GM12865 (cell line): Measurements from ENCODE around the gene BCO2.

Source experiments
- DNase-seq: peaks from one replicate; pipeline ENCODE4 v3.0.0; 2010; ENCODE audit warnings: low read depth
- H3K4me3 ChIP-seq: 2 replicates; pipeline ENCODE4 v1.5.1; 2011; ENCODE audit warnings: mild to moderate bottlenecking, low read depth, low read length, control low read depth
- TF ChIP-seq, protein P1 (sequence below): IDR thresholded peaks from 2 replicates; pipeline ENCODE4 v1.5.1; 2011; ENCODE audit warnings: low read length, control low read depth, low read depth, inconsistent platforms; ENCODE audit not compliant: insufficient read depth; ENCODE audit errors: missing control alignments

BCO2 gene

DNA sequence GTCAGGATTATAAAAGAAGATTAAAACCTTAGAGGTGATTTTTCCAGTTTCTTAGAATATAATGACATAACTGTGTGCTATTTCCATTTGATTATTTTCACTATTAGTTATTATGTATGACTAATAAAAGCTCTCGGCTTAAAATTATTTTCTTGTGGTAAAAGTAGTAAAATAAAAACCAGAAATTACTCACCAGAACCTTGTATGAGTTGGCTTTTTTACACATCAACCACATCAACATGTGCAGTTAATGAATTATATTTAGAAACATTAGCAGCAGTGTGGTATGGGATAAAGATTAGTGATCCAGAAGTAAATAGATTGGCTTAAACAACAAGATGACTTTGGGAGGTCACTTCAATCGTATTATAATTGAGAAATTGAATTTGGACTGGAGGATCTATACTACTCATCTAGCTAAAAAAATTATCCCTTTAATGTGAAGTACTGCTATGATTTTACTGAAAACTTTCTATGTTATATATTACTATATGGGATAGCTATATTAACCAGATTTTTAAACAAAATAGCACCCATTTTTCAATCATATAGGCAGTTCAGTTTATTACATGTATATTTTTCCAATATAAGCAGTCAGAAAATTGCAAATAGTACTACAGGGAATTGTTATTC is 2.8 kb upstream of the BCO2 start:
- TF ChIP-seq, protein P1, sequence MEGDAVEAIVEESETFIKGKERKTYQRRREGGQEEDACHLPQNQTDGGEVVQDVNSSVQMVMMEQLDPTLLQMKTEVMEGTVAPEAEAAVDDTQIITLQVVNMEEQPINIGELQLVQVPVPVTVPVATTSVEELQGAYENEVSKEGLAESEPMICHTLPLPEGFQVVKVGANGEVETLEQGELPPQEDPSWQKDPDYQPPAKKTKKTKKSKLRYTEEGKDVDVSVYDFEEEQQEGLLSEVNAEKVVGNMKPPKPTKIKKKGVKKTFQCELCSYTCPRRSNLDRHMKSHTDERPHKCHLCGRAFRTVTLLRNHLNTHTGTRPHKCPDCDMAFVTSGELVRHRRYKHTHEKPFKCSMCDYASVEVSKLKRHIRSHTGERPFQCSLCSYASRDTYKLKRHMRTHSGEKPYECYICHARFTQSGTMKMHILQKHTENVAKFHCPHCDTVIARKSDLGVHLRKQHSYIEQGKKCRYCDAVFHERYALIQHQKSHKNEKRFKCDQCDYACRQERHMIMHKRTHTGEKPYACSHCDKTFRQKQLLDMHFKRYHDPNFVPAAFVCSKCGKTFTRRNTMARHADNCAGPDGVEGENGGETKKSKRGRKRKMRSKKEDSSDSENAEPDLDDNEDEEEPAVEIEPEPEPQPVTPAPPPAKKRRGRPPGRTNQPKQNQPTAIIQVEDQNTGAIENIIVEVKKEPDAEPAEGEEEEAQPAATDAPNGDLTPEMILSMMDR = no peak
- no peak overlapping the region for H3K4me3 ChIP-seq
- DNase-seq = peak; percentile 34

DNA sequence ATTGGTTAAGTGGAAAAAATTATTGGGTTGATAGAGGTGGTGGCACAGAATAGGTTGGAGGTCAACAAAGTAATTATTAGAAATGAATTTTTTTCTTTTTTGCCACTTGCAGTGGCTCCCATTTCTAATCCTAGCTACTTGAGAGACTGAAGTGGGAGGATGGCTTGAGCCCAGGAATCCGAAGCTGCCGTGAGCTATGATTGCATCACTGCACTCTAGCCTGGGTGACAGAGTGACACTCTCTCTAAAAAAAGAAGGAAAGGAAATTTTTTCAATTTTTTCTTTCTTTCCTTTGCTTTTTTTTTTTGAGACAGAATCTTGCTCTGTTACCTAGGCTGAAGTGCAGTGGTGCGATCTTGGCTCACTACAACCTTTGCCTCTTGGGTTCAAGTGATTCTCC is 2.2 kb upstream of the BCO2 start:
- DNase-seq = no peak
- H3K4me3 ChIP-seq = no peak overlapping the region
- TF ChIP-seq, protein P1 = no peak

DNA sequence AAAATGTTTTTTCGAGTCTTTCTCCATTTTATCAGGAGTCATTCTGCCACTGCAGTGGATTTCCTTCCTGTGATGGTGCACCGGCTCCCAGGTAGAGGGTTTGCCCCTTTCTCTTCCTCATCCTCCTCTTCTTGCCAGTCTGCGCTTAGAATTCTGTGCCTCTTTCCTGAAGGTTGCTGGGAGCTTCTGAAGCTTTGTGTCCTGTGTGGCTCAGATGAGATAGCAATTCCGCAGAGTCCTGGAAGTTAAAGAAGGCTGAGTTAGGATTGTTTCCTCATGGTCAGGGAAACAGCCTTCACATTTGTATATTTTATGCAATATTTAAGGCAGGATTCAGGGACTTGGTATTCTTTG is 264 bp downstream of the BCO2 start:
- H3K4me3 ChIP-seq = no peak overlapping the region
- no peak for DNase-seq
- TF ChIP-seq, protein P1 = no peak

DNA sequence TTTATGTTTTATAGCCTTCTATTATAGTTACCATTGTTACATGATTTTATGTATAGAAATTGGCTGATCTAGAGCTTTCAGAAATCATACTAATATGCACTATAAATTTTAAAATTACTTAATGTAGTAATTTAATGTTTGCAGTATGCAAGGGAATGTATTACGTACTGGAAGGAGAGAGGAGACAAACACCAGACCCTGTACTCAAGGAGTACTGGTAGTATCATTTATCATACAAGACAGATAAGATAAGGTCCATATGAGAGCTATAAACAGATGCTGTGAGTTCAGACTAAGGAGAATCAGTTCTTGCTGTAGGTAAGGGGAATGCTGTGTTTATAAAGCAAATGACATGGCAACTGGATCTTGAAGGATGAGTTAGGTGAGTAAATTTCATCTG is 765 bp downstream of the BCO2 start:
- H3K4me3 ChIP-seq = no peak overlapping the region
- no peak for DNase-seq
- TF ChIP-seq, protein P1 = no peak

DNA sequence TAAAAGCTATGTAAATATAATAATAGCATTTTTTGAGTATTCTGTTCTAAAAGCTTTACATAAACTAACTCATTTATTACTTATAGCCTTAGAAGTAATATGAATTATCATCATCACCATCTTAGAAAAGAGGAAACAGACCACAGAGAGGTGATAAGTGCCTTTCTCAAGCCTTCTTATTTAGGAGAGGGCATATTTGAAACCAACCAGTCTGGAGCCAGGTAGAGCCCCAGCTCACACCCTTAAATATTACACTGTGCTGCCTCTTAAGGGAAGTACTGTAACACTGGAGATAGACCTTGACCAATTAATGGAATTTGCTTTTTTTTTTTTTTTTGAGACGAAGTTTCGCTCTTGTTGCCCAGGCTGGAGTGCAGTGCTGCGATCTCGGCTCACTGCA is 2.3 kb downstream of the BCO2 start:
- TF ChIP-seq, protein P1 = no peak
- no peak overlapping the region for H3K4me3 ChIP-seq
- no peak for DNase-seq

DNA sequence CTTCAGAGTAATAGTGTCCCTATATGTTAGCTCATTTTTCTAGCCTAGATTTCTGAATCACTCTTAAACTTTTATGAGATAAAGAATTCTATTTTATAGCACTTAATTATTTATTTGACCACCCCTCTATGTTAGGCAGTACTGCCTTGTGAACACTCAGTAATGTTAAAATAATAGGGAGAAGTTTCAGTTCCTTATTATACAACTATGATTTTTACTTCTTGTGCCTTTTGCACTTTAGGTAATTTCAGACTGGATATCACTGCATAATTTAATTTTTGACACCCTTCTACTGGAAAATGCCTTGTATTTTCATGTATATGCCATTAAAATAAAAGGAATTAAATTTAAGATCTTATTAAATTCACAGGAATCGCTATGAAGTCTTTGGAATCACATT is 3.1 kb downstream of the BCO2 start:
- no peak for DNase-seq
- TF ChIP-seq, protein P1 = no peak
- H3K4me3 ChIP-seq = no peak overlapping the region

DNA sequence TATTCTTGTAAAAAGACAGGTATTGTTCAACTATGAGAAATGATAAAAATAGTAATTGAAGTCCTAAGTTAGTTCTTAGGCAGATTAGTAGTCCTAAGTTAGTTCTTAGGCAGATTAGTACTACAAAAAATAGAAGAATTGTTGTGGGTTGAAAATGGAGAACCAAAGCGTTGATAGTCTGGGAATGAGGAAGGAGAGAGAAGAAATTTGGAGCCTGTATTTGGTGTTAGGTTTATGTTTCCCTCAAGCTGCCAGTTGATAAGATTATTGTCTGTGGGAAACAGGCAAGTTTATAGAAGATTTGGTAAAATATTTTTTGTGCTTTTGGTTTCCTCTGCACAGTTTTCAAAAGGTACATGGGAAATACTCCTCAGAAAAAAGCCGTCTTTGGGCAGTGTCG is 3.6 kb downstream of the BCO2 start:
- no peak overlapping the region for H3K4me3 ChIP-seq
- TF ChIP-seq, protein P1 = no peak
- no peak for DNase-seq
